Measurements from ENCODE around the gene DDAH1. TPM values are rescaled to one million over a fixed set of nuclear protein-coding genes. Genes with fewer than 3 reads are reported as not detected.
A peak's percentile ranks its signal among the peaks of the same experiment; 100 is the strongest.

DDAH1 gene
- total and polyA plus RNA-seq, 11 donors = 5.7 to 33.9 (median 16.1) TPM

DNA sequence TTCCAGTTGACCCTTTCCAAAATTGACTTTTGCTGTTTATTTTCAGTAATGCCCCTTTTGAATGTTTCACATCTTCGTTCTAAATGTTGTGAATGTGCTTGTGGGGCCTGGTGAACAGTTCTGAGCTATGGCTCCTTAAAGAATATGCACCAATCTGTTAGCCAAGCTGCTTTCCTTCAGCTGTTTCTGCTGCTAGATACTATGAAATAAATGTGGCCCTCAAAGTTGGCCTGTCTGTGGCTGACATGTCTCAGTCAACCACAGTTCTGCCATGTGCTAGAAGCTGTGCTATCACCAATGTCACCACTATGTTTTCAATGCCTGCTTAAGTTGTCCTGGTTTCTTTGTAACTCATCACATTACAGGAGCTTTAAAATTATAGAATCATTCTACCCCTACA is 101.9 kb downstream of the DDAH1 start:
- WGBS, 4 donors = 82 to 96% (median 86%) methylated on average over 1 of the region's 1 CpG
- peaks cover 0 to 43% (median 8%) of the 10 kb centered on the region in 12 donors for H3K4me1 ChIP-seq
- H3K27ac ChIP-seq = peak overlapping the region in 2 of 12 donors; percentile 2 to 4
- intact Hi-C loops (cut with DNase I) = no loop called here
- no peaks in the 10 kb centered on the region for H3K27me3 ChIP-seq
- no peak overlapping the region for H3K4me3 ChIP-seq
- no peak for DNase-seq
- no peaks in the 10 kb centered on the region for H3K9me3 ChIP-seq
- H3K36me3 ChIP-seq = no peaks in the 10 kb centered on the region
- ATAC-seq = no peak
- TF ChIP-seq, protein P1, sequence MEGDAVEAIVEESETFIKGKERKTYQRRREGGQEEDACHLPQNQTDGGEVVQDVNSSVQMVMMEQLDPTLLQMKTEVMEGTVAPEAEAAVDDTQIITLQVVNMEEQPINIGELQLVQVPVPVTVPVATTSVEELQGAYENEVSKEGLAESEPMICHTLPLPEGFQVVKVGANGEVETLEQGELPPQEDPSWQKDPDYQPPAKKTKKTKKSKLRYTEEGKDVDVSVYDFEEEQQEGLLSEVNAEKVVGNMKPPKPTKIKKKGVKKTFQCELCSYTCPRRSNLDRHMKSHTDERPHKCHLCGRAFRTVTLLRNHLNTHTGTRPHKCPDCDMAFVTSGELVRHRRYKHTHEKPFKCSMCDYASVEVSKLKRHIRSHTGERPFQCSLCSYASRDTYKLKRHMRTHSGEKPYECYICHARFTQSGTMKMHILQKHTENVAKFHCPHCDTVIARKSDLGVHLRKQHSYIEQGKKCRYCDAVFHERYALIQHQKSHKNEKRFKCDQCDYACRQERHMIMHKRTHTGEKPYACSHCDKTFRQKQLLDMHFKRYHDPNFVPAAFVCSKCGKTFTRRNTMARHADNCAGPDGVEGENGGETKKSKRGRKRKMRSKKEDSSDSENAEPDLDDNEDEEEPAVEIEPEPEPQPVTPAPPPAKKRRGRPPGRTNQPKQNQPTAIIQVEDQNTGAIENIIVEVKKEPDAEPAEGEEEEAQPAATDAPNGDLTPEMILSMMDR (IDR thresholded peaks at IDR 0.05) = no peak
- no peak for TF ChIP-seq POLR2A (IDR thresholded peaks at IDR 0.05)

DNA sequence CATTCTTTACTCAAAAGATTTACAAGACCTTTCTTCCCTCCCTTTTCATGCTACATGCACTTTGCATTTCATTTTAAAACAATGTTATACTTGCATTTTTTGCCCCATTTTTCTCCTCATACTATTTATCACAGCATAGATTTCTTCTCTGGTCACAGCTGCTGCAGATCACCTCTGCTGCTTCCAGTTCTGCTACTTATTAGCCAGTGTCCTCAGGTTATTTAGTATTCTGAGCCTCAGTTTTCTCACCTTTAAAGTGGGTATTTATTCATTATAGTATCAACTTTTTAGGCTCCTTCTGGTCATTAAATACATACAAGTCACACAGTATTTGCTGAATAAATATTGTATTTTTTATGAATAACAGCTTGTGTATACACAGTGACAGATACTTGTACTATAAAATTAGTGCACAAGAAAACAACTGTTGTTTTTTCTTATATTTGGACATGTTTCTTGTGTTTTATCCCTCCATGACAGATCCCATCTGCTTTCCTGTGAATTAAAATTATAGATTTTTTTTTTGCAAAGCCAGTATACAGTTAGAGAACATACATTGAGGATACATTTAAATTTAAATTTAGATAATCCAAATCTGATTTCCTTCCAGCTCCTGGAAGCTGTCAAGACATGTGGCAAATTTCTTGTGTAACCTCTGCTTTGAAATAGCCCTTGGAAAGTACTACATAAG is 103.2 kb downstream of the DDAH1 start:
- no peak for ATAC-seq
- Histone ChIP-seq H3K4me1 (peaks cover 0 to 41% (median 8%) of the 10 kb centered on the region in 12 donors), H3K9me3 (no peaks in the 10 kb centered on the region), H3K36me3 (no peaks in the 10 kb centered on the region), H3K27ac (peak overlapping the region in 4 of 12 donors; percentile 1 to 27 (median 14)), H3K27me3 (no peaks in the 10 kb centered on the region), H3K4me3 (no peak overlapping the region)
- DNase-seq = no peak
- intact Hi-C loops (cut with DNase I) = no loop called here
- no peak for TF ChIP-seq POLR2A (IDR thresholded peaks at IDR 0.05)

DNA sequence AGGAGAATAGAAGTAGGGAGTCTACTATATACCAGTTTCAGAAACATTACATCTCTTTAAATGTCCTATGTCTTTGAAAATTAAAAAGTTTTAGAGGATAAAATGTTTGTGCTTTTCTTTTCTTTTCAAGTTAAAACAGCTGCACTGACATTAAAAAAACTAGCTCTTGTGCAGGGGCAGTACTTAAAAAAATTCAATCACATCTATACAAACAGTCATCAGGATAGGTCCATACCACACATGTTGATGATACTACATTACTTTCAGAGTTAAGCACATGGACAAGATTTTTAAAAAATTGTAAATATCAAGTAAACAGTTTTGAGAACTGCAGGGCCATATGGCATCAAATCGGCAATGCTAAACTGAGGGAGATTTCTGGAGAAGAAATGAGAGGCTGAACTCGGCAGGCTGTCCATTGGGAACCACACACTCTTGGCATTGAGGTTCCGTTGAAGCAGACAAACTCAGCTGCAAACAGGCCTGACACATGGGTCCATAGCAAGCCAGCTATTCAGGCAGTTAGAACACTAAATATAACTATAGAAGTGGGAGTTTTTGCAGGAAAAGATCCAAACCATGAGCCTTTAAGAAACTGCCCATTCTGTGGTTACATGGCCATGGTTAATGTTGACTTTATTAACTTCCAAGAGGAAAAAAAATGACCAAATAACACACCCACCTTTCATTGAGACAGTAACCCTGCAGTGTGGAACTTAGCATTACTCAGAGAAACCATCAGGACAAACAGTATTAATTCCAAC is 104.0 kb downstream of the DDAH1 start:
- peak overlapping the region in 6 of 12 donors; percentile 6 to 59 (median 22) for H3K27ac ChIP-seq
- TF ChIP-seq, protein P1 (IDR thresholded peaks at IDR 0.05) = no peak
- TF ChIP-seq POLR2A (IDR thresholded peaks at IDR 0.05) = no peak
- peaks cover 0 to 41% (median 8%) of the 10 kb centered on the region in 12 donors for H3K4me1 ChIP-seq
- peak; percentile 33 to 85 (median 76) for ATAC-seq
- H3K9me3 ChIP-seq = no peaks in the 10 kb centered on the region
- H3K27me3 ChIP-seq = no peaks in the 10 kb centered on the region
- WGBS, 4 donors = 64 to 80% (median 68%) methylated on average over 3 of the region's 3 CpGs
- H3K36me3 ChIP-seq = no peaks in the 10 kb centered on the region
- DNase-seq = peak in 4 of 5 donors; percentile 29 to 44 (median 38)
- H3K4me3 ChIP-seq = no peak overlapping the region
- intact Hi-C loops (cut with DNase I) = no loop called here

DNA sequence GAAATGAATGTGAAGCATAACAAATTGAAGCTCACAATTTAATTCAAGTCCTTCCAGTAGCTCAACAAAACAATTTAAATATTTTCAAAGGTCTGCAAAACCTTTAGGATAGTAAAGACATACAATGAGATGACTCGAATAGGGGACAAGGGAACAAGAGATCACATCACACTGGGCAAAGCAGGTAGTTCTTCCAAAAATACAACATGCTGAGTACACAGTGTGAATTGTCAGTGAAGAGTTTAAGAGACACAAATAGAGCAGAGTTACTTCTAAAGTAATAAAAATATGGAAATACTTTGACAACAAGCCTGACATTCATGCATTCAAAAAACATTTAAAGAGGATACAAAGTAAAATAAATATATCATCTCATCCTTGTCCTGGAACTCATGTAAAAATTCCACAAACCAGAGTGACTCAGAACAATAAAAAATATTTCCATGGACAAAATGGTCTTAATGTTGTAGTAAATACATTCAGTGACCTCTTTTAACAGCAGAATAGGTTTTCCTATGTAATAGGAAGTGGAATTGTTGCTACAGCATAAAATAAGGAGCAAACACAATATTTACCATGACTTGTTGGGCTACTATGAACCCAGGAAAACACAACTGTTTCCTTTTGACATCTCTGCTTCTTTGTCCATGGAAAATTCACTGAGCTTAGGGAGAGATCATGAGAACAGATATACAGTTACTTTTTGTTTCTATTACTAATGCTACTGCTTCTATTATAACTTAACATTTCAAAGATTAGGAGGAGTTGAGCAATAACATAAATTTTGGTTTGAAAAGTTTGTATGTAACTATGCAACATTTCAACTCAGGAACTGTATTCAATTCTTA is 104.9 kb downstream of the DDAH1 start:
- H3K36me3 ChIP-seq = no peaks in the 10 kb centered on the region
- ATAC-seq = peak in 2 of 4 donors; percentile 14 to 70
- H3K9me3 ChIP-seq = no peaks in the 10 kb centered on the region
- no peaks in the 10 kb centered on the region for H3K27me3 ChIP-seq
- H3K4me3 ChIP-seq = no peak overlapping the region
- no peak for DNase-seq
- H3K4me1 ChIP-seq = peaks cover 0 to 41% (median 8%) of the 10 kb centered on the region in 12 donors
- intact Hi-C loops (cut with DNase I) = no loop called here
- peak overlapping the region in 6 of 12 donors; percentile 6 to 59 (median 30) for H3K27ac ChIP-seq
- TF ChIP-seq, protein P1 (IDR thresholded peaks at IDR 0.05) = no peak
- TF ChIP-seq POLR2A (IDR thresholded peaks at IDR 0.05) = no peak
- WGBS, 4 donors = 51 to 63% (median 57%) methylated on average over 1 of the region's 1 CpG

Measured in heart left ventricle (tissue), 16 donors.